COLO668 (cell line): ENCODE results near the gene SLC1A2.

Source experiments
- DNase-seq: peaks from one replicate; lab custom pipeline; 2025; ENCODE audit not compliant: unreplicated experiment; lab: John Stamatoyannopoulos, UW

Gene SLC1A2

DNA sequence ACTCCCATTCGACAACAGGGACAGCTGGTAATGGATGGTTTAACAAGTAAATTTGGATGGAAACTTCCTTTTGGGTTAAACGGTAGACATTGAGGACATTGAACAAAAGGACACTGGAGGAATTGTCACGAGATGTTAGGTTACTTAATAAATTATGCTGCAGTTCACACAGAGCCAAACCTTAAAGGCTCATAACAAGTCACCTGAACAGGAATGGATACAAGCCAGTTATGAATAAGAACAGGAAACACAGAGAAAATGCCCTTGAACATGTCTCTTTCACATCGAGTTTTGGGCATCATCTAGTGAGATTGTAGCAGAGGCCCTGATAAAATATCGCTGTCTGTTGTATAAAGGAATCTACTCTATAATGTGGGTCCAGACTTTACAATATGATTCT, 214.7 kb downstream of the SLC1A2 start:
- DNase-seq, result no peak
